NCI-H2196 treated with DMSO at 0.1 percent for 48 hours (cell line): Measurements from ENCODE around the gene OSBP2.

Experiments
- DNase-seq: peaks from one replicate; lab custom pipeline; 2025; ENCODE audit not compliant: unreplicated experiment; lab: John Stamatoyannopoulos, UW

OSBP2 gene

DNA sequence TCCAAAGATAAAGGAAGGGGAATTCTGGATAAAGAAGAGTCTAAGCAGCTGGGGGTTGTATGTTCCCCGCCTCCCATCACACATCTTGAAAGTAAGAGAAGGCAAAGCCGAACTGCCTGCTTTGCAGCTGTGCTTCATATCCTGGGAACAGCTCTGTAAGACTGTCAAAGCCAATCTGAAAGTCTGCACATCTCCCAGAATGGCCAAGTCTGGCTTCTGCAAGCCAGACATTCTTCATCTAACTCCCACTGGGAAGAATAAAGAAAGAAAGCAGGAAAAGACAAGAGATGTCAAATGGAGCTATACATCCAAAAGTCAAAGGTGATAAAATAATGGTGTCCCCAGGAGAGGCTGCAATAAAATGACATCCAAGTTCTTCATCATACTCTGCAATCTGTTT lies 258.5 kb downstream of the OSBP2 start:
- DNase-seq = no peak

- DNase-seq = no peak
Measured at GRCh38 chr22:30955153-30955552, 260.5 kb downstream of the OSBP2 start.
